GM03348 (cell line): ENCODE measurements around the gene CHTF18.
A peak's percentile ranks its signal among the peaks of the same experiment; 100 is the strongest.

ENCODE experiments used
- DNase-seq: peaks from one replicate; pipeline ENCODE4 v3.0.0; 2012; ENCODE audit warnings: low spot score

The CHTF18 gene

GRCh38 chr16:794091-794822, 5.8 kb downstream of the CHTF18 start:
- DNase-seq, result no peak

GRCh38 chr16:794853-795466, 6.5 kb downstream of the CHTF18 start:
- no peak for DNase-seq

DNA sequence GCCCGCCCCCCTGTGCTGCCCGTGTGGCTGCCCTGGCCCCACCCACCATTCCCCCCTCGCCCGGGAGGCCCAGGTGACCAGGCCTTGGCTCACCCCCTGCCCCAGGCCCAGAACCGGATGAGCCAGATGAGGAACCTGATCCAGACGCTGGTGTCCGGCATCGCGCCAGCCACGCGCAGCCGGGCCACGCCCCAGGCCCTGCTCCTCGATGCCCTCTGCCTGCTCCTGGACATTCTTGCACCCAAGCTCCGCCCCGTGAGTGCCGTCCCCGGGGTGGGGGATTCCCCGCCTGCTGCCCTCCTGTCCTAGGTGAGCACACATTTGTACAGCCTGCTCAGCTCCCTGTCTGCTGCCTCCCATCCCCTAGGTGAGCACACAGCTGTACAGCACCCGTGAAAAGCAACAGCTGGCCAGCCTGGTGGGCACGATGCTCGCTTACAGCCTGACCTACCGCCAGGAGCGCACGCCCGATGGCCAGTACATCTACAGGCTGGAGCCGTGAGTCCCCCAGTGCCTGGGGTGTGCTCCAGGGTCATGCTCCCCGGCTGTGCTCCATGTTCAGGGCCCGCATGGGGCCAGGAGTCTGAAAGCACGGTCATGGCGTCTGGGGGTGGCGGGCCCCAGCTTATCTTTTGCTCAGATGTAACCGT, 7.3 kb downstream of the CHTF18 start:
- no peak for DNase-seq

- no peak for DNase-seq
These were observed 8.1 kb downstream of the CHTF18 start for GRCh38 chr16:796296-797119.

- DNase-seq, result no peak
These were observed 8.7 kb downstream of the CHTF18 start for GRCh38 chr16:797120-797420.

DNA sequence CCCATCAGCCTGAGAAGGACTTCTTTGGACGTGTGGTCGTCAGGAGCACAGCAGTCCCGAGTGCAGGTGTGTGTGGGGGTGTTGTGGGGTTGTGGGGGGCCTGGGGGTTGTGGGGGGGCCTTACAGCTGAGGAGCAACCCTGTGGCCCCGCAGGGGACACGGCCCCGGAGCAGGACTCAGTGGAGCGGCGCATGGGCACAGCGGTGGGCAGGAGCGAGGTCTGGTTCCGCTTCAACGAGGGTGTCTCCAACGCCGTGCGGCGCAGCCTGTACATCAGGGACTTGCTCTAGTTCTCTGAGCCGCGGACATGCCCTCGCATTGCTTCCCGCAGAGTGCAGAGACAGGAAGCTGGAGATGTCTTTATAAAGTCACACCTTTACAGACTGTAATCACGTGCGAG, 9.3 kb downstream of the CHTF18 start:
- no peak for DNase-seq

- DNase-seq, result no peak
These were observed 10.2 kb downstream of the CHTF18 start for GRCh38 chr16:798666-799065.

DNA sequence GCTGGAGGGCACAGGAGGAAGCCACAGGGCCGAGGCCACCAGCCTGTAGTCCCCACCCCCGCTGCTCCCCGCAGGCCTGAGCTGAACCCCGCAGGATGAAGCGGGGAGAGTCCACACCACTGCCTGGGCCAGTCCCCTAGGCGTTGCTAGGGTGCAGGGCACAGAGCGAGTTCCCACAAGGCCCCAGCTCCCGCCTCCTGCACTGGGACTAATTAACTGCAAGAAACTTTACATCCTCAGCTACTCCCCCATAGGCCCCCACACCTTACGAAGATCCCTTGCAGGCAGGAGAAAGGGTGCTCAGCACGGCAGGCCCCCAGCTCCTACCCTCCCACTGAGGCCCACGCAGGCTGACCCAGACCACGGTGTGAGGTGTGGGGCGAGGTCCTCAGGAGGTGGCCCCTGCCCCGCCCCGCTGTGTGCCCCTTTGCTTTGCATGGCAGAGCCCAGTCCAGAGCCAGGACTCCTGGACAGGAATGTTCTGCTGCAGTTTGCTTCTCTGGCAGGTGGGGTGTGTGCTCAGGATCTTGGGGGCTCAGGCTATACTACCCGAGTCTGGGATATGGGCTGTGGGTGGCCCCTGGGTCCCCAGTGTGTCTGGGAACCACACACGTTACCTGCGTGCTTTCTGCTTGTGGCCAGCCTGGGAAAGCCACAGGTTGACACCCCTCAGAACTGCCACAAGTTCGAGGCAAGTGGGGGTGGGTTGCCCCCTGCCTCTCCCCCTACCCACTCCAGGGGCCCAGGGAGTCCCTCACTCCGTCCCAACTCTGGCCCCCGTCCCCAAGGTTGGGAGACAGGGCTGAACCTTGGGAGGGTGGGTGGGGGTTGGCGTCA, 10.9 kb downstream of the CHTF18 start:
- DNase-seq, result no peak

- DNase-seq, result no peak
These were observed 11.8 kb downstream of the CHTF18 start, which contains the start of gene GNG13 for GRCh38 chr16:799948-800833. Gene GNG13 (minus strand): TSS chr16:800734. CDS start chr16:799077, 1,657 bp downstream.

- DNase-seq, result no peak
These were observed 12.6 kb downstream of the CHTF18 start for GRCh38 chr16:800834-801511.

DNA sequence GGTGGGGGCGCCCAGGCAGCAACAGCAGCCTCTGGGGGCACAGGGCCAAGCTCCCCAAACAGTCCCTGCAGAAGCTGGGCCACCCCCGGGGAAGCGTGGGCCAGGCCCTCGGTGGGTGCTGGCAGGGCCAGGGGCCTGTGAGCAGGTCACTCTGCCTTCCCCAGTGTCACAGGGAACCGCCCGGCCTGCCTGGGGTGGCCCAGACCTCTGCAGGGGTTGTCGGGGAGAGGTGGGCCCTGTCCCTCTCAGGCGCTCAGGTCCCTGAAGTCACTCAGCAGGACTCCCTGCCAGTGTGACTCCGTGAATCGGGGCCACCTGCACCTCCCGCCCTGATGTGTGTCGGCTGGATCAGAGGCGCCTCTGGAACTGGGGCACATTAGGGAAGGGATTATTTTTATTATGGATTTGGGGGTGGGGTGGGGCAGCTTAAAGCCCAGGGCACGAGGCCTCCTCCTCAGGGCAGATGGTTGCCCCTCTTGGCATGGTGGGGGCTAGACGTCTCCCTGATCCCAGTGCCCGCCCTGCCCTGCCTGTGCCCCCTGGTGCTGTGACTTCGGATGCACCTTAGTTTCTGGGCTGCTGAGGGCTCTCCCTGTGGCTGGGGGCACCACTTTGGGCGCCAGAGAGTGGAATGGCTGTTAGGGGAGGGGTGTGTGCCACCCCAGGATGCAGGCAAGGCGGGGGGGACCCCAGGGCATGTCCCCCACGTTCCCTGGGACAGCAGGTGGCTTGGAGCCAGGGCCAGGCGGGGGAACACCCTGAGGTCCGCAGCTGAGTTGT, 13.4 kb downstream of the CHTF18 start:
- DNase-seq, result no peak

- DNase-seq, result no peak
These were observed 14.0 kb downstream of the CHTF18 start for GRCh38 chr16:802461-802860.

- no peak for DNase-seq
These were observed 14.7 kb downstream of the CHTF18 start for GRCh38 chr16:802914-803753.

DNA sequence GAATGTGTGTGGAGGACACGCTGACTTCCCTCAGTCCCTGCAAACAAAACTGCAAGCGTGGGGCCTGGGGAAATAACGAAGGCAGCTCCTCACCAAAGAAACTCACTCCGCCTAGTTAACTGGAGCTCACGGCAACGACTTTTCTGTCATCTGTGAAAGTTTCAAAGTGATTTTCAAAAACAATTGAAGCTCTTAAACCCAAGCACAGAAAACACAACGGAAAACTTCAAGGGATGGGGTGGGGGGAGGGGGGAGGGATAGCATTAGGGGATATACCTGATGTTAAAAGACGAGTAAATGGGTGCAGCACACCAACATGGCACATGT, 15.3 kb downstream of the CHTF18 start:
- no peak for DNase-seq

DNA sequence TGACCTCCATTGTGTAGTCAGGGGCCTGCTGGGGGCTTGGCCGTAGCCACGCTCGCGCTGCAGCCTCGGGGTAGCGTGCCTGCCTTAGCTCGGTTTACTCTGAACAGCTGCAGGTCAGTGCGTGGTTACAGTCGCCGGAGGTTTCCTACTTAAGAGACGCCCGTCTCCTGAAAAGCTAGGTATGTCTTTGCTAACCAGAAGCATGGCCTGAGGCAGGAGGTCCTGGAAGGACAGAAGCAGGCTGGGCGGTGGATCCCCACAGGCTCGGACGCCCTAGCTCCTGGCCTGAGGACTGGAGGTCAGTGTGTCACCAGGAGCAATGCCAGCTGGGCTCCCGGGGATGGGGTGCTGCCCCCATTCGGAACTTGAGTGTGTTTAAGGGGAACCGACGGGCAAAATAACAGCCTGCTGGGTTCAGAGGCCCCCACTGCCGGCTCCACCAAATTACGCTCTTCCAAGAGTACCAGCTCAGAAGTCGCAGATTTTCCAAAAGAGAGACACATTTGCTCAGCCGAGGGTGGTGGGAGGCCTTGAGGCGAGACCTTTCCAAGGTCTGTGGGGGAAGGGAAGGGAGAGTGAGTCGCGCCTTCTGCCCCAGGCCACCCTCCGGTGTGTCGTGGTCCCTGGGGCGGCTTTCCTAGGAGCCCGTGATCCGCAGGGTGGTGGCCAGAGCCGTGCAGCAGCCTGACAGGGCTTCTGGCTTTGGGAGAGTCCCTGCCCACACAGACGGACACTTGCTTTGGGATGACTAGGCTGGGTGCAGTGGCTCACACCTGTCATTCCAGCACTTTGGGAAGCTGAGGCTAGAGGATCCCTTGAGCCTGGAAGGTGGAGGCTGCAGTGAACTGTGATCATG, 16.0 kb downstream of the CHTF18 start:
- no peak for DNase-seq

DNA sequence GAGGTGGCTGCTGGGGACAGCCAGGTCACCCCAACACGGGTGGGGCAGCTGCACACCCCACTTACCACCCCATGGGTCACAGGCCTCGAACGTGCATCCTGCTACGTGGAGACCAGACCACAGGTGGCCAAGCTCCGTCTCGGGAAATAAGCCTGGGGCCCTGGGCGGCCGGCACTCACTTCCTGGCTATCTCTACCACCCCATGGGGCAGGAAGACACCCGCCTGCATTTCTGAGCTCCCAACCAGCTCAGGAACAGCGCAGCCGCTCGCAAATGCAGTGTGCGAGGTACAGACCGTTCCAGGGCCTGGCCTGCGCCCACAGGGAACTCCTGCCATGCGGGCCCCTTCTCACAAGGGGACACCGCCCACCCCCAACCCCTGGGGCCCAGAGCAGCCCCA, 17.1 kb downstream of the CHTF18 start:
- DNase-seq, result no peak

DNA sequence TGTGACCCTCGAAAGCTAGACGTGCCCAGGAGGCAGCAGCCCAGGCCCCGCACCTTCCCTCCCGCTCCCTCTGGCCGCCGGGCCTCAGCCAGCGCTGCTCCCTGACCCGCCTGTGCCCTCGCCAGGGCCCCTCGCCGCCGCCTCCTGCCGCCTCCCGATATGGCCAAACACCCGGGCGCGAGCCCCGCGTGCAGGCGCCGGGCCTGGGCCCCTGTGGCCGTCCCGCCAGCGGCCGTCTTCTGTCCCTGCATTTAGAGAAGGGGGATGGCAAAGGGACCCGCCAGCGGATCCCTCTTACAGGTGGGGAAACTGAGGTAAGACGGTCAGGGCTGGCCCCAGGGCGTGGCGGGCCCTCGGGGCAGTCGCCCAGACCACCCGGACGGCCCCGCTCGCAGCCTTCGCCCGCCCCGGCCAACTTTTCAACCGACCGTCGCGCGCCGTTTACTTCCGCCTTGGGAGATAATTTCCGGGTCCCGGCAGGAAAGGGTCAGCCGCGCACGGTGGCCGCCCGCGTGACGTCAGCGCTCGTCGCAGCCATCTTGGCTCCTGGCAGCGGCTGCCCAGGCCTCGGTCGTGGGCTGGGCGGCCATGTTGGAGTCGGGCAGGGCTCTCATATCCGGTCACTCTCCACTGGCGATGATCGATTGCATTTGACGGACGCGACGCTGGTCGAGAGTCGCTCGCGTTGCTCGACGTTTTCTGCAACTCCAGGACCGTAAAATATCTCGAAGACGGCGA, 19.1 kb downstream of the CHTF18 start:
- DNase-seq, result peak; percentile 98
